HepG2 (cell line): Measurements from ENCODE around the gene VKORC1. TPM values are rescaled to one million over a fixed set of nuclear protein-coding genes. Genes with fewer than 3 reads are reported as not detected.

Experiments used
- CEBPB ChIP-seq: IDR thresholded peaks from 2 replicates; pipeline ENCODE4 v1.6.1; 2011; ENCODE audit warnings: low read depth, low read length, improper control_type of control experiment, borderline replicate concordance
- HNRNPH1 ChIP-seq: fragments of 200-400 bp; formaldehyde crosslinking; optimal IDR thresholded peaks from 2 replicates; pipeline ENCODE3; 2017; ENCODE audit warnings: mild to moderate bottlenecking, low read depth, low read length
- KLF15 ChIP-seq: sonication (generic); formaldehyde crosslinking; IDR thresholded peaks from 2 replicates; pipeline ENCODE4 v1.8.1; 2023; ENCODE audit warnings: borderline replicate concordance, mild to moderate bottlenecking, inconsistent platforms, missing genetic modification reagents, mixed read lengths
- MEF2D ChIP-seq: sonication (generic); formaldehyde crosslinking; IDR thresholded peaks from 2 replicates; pipeline ENCODE4 v1.5.1; 2020; ENCODE audit warnings: mild to moderate bottlenecking, missing genetic modification reagents
- SP2 ChIP-seq: sonication (generic); formaldehyde crosslinking; IDR thresholded peaks from 2 replicates; pipeline ENCODE4 v1.5.1; 2020; ENCODE audit warnings: mild to moderate bottlenecking, missing genetic modification reagents
- SRF ChIP-seq: IDR thresholded peaks from 2 replicates; pipeline ENCODE4 v1.6.1; 2011; ENCODE audit warnings: mild to moderate bottlenecking, low read depth, low read length, moderate library complexity
- TP53 ChIP-seq: sonication (generic); formaldehyde crosslinking; conservative IDR thresholded peaks from 2 replicates; pipeline ENCODE4 v1.4.0; 2020; ENCODE audit warnings: missing genetic modification reagents
- ZFX ChIP-seq: sonication (generic); formaldehyde crosslinking; IDR thresholded peaks from 2 replicates; pipeline ENCODE4 v1.4.0; 2020; ENCODE audit warnings: mild to moderate bottlenecking, low read depth, missing genetic modification reagents, moderate library complexity
- ZNF20 ChIP-seq: sonication (generic); formaldehyde crosslinking; IDR thresholded peaks from 2 replicates; pipeline ENCODE4 v1.4.0; 2020; ENCODE audit warnings: mild to moderate bottlenecking, moderate library complexity, missing genetic modification reagents
- ZNF326 ChIP-seq: sonication (generic); formaldehyde crosslinking; IDR thresholded peaks from 2 replicates; pipeline ENCODE4 v1.4.0; 2020; ENCODE audit warnings: missing genetic modification reagents, borderline replicate concordance
- ZNF672 ChIP-seq: sonication (generic); formaldehyde crosslinking; IDR thresholded peaks from 2 replicates; pipeline ENCODE4 v1.8.1; 2022; ENCODE audit warnings: missing genetic modification reagents
- ZSCAN31 ChIP-seq: sonication (generic); formaldehyde crosslinking; IDR thresholded peaks from 2 replicates; pipeline ENCODE4 v1.5.0; 2020; ENCODE audit warnings: low read depth, mild to moderate bottlenecking, missing genetic modification reagents
- polyA plus RNA-seq, 8 experiments: library from polyadenylated mRNA; depleted of rRNA in 3 of 8; stranded (reverse) in 7 of 8; unstranded in 1 of 8; fragments of >200 nt; fragmentation: Illumina TruSeq in 4 of 8; extraction: Trizol in 4 of 8; gene quantifications; 2 replicates each; pipeline versions ENCODE4 v1.2.1 to v1.2.3, GENCODE V29; 2011 to 2016; ENCODE audit warnings: low read depth in 4 of 8, missing spikeins in 1 of 8, mixed read lengths in 1 of 8; ENCODE audit not compliant: insufficient read depth in 1 of 8
- total RNA-seq, 5 experiments: library from RNA; depleted of rRNA; stranded (reverse); fragments of >200 nt; fragmentation: Illumina TruSeq; extraction: Trizol; gene quantifications; 2 replicates each; pipeline ENCODE4 v1.2.3, GENCODE V29; 2016; ENCODE audit warnings: low read depth in 1 of 5
- TF ChIP-seq, protein P1 (sequence below): sonication (generic); formaldehyde crosslinking; conservative IDR thresholded peaks from 2 replicates; pipeline ENCODE4 v1.4.0; 2020; ENCODE audit warnings: mild to moderate bottlenecking, missing genetic modification reagents, moderate library complexity
- TF ChIP-seq, protein P2 (sequence below): sonication (generic); formaldehyde crosslinking; IDR thresholded peaks from 2 replicates; pipeline ENCODE4 v1.5.0; 2020; ENCODE audit warnings: mild to moderate bottlenecking, missing genetic modification reagents, moderate library complexity
- TF ChIP-seq, protein P3 (sequence below): IDR thresholded peaks from 2 replicates; pipeline ENCODE4 v1.6.1; 2012; ENCODE audit warnings: low read depth, low read length, improper control_type of control experiment
- TF ChIP-seq, protein P4 (sequence below): sonication (generic); formaldehyde crosslinking; IDR thresholded peaks from 2 replicates; pipeline ENCODE4 v1.4.0; 2020; ENCODE audit warnings: mild to moderate bottlenecking, missing genetic modification reagents
- TF ChIP-seq, protein P5 (sequence below): sonication (generic); formaldehyde crosslinking; IDR thresholded peaks from 2 replicates; pipeline ENCODE4 v1.4.0; 2020; ENCODE audit warnings: mild to moderate bottlenecking, missing genetic modification reagents
- TF ChIP-seq, protein P6 (sequence below): fragments of 450-650 bp; IDR thresholded peaks from 2 replicates; pipeline ENCODE4 v1.6.1; 2017

Gene VKORC1
- total and polyA plus RNA-seq, 2 of the 13 experiments (the other 11 are each of a cell fraction or from before 2014, with no cell fraction given) = 141 to 615 TPM

DNA sequence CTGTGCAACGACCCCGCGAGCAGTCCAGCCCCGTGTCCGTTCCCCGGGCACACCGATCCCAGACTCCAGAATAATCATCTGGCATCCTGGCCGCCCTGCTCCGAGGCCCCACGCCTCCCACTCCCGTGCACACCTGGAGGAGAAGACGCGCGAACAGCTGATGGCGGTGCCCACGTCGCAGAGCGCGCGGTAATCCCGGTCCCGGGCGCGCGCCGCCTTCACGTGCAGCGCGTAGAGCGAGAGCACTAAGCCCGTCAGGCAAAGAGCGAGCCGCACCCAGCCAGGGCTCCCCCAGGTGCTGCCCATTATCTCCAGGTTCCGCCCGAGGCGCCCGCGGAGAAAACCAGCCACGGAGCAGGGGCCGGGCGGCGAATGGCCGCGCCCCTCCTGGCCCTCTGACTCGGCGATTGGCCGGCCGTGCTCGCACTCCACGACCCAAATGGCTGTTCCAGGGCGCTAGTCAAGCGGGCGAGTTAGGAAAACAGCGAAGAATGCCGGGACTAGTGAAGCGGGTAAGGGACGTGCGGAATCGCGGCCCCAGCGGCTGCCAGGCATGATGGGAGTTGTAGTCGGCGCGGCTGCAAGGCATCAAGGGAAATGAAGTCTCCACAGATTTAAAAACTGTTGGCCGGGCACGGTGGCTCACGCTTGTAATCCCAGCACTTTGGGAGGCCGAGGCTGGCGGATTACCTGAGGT lies at the start of gene VKORC1 (continued):
- TF ChIP-seq, protein P1, sequence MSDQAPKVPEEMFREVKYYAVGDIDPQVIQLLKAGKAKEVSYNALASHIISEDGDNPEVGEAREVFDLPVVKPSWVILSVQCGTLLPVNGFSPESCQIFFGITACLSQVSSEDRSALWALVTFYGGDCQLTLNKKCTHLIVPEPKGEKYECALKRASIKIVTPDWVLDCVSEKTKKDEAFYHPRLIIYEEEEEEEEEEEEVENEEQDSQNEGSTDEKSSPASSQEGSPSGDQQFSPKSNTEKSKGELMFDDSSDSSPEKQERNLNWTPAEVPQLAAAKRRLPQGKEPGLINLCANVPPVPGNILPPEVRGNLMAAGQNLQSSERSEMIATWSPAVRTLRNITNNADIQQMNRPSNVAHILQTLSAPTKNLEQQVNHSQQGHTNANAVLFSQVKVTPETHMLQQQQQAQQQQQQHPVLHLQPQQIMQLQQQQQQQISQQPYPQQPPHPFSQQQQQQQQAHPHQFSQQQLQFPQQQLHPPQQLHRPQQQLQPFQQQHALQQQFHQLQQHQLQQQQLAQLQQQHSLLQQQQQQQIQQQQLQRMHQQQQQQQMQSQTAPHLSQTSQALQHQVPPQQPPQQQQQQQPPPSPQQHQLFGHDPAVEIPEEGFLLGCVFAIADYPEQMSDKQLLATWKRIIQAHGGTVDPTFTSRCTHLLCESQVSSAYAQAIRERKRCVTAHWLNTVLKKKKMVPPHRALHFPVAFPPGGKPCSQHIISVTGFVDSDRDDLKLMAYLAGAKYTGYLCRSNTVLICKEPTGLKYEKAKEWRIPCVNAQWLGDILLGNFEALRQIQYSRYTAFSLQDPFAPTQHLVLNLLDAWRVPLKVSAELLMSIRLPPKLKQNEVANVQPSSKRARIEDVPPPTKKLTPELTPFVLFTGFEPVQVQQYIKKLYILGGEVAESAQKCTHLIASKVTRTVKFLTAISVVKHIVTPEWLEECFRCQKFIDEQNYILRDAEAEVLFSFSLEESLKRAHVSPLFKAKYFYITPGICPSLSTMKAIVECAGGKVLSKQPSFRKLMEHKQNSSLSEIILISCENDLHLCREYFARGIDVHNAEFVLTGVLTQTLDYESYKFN (CRISPR knock-in tag) = peak; percentile 61
- TF ChIP-seq ZFX = peak; percentile 71
- TF ChIP-seq, protein P2, sequence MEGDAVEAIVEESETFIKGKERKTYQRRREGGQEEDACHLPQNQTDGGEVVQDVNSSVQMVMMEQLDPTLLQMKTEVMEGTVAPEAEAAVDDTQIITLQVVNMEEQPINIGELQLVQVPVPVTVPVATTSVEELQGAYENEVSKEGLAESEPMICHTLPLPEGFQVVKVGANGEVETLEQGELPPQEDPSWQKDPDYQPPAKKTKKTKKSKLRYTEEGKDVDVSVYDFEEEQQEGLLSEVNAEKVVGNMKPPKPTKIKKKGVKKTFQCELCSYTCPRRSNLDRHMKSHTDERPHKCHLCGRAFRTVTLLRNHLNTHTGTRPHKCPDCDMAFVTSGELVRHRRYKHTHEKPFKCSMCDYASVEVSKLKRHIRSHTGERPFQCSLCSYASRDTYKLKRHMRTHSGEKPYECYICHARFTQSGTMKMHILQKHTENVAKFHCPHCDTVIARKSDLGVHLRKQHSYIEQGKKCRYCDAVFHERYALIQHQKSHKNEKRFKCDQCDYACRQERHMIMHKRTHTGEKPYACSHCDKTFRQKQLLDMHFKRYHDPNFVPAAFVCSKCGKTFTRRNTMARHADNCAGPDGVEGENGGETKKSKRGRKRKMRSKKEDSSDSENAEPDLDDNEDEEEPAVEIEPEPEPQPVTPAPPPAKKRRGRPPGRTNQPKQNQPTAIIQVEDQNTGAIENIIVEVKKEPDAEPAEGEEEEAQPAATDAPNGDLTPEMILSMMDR = peak; percentile 44
- TF ChIP-seq ZNF672 = no peak
- TF ChIP-seq, protein P3, sequence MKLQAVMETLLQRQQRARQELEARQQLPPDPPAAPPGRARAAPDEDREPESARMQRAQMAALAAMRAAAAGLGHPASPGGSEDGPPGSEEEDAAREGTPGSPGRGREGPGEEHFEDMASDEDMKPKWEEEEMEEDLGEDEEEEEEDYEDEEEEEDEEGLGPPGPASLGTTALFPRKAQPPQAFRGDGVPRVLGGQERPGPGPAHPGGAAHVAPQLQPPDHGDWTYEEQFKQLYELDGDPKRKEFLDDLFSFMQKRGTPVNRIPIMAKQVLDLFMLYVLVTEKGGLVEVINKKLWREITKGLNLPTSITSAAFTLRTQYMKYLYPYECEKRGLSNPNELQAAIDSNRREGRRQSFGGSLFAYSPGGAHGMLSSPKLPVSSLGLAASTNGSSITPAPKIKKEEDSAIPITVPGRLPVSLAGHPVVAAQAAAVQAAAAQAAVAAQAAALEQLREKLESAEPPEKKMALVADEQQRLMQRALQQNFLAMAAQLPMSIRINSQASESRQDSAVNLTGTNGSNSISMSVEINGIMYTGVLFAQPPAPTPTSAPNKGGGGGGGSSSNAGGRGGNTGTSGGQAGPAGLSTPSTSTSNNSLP = no peak
- TF ChIP-seq SRF = no peak
- no peak for TF ChIP-seq KLF15 (CRISPR knock-in tag)
- TF ChIP-seq, protein P4, sequence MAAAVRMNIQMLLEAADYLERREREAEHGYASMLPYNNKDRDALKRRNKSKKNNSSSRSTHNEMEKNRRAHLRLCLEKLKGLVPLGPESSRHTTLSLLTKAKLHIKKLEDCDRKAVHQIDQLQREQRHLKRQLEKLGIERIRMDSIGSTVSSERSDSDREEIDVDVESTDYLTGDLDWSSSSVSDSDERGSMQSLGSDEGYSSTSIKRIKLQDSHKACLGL = peak; percentile 93
- peak; percentile 93; the same call in 1 of the 2 replicates for TF ChIP-seq ZSCAN31
- TF ChIP-seq ZNF20 (CRISPR knock-in tag) = no peak
- no peak for TF ChIP-seq HNRNPH1
- TF ChIP-seq, protein P5, sequence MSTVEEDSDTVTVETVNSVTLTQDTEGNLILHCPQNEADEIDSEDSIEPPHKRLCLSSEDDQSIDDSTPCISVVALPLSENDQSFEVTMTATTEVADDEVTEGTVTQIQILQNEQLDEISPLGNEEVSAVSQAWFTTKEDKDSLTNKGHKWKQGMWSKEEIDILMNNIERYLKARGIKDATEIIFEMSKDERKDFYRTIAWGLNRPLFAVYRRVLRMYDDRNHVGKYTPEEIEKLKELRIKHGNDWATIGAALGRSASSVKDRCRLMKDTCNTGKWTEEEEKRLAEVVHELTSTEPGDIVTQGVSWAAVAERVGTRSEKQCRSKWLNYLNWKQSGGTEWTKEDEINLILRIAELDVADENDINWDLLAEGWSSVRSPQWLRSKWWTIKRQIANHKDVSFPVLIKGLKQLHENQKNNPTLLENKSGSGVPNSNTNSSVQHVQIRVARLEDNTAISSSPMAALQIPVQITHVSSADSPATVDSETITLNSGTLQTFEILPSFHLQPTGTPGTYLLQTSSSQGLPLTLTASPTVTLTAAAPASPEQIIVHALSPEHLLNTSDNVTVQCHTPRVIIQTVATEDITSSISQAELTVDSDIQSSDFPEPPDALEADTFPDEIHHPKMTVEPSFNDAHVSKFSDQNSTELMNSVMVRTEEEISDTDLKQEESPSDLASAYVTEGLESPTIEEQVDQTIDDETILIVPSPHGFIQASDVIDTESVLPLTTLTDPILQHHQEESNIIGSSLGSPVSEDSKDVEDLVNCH (CRISPR knock-in tag) = no peak
- TF ChIP-seq MEF2D (CRISPR knock-in tag) = no peak
- no peak for TF ChIP-seq CEBPB
- TF ChIP-seq, protein P6, sequence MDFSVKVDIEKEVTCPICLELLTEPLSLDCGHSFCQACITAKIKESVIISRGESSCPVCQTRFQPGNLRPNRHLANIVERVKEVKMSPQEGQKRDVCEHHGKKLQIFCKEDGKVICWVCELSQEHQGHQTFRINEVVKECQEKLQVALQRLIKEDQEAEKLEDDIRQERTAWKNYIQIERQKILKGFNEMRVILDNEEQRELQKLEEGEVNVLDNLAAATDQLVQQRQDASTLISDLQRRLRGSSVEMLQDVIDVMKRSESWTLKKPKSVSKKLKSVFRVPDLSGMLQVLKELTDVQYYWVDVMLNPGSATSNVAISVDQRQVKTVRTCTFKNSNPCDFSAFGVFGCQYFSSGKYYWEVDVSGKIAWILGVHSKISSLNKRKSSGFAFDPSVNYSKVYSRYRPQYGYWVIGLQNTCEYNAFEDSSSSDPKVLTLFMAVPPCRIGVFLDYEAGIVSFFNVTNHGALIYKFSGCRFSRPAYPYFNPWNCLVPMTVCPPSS = no peak
- TF ChIP-seq ZNF326 = peak; percentile 14; the same call in 1 of the 2 replicates
- peak; percentile 69 for TF ChIP-seq TP53 (CRISPR knock-in tag)
- peak; percentile 80 for TF ChIP-seq SP2 (CRISPR knock-in tag)
